Measurements from ENCODE around the gene AGAP2.

DNA sequence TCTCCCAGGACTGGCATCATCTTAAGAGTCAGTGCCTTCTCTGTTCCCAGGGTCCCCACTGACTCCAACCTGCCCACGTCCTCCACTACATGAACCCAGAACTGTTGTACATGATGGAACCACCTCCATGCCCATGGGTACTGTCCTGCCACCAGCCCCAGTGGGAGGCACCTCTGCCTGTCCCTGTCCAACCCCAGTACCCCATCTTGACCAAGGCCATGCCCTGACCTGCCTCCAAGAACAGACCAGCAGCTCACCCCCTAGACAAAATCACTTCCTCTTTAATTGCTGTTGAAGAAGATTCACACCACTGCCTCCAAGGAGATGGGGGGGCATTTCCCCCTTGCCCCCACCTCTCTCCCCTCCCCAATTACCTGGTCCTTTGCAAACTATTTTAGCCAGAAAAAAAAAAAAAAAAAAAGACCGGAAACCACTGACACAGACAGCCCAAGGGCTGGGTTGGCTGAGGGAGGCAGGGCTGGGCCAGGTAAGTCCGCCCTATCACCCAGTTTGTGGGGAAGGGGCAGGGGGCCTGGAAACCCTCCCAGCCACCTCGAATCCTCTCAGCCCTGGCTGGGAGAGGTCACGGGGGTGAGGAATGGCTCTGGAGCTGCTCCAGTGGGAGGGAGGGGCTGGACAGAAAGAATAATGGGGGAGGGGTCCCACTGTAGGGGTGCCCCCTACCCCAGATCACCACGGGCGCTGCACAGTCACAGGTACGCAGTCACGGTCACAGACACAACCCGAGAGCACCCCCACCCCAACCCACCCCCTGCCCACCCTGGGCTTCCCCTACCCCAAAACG lies 13.4 kb downstream of the AGAP2 start:
- TF ChIP-seq, protein P1, sequence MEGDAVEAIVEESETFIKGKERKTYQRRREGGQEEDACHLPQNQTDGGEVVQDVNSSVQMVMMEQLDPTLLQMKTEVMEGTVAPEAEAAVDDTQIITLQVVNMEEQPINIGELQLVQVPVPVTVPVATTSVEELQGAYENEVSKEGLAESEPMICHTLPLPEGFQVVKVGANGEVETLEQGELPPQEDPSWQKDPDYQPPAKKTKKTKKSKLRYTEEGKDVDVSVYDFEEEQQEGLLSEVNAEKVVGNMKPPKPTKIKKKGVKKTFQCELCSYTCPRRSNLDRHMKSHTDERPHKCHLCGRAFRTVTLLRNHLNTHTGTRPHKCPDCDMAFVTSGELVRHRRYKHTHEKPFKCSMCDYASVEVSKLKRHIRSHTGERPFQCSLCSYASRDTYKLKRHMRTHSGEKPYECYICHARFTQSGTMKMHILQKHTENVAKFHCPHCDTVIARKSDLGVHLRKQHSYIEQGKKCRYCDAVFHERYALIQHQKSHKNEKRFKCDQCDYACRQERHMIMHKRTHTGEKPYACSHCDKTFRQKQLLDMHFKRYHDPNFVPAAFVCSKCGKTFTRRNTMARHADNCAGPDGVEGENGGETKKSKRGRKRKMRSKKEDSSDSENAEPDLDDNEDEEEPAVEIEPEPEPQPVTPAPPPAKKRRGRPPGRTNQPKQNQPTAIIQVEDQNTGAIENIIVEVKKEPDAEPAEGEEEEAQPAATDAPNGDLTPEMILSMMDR (IDR thresholded peaks at IDR 0.05) = no peak
- TF ChIP-seq EP300 (IDR thresholded peaks at IDR 0.05) = no peak
- TF ChIP-seq POLR2A (IDR thresholded peaks at IDR 0.05) = no peak
